HG02571 (cell line): ENCODE data around the gene NAALADL2.
"Not testable (repeated sequence)": the region's sequence is repeated elsewhere in the genome, so short reads cannot be mapped to it uniquely, and the experiment has no call there.

Source experiments
- ATAC-seq: cut with Tn5 transposase; IDR thresholded peaks from one replicate; pipeline ENCODE4 v1.9.1; 2021; ENCODE audit warnings: mild to moderate bottlenecking, moderate library complexity; ENCODE audit not compliant: unreplicated experiment

Gene NAALADL2

GRCh38 chr3:175792245-175792644 lies 933.1 kb downstream of the NAALADL2 start:
- no peak for ATAC-seq

- ATAC-seq: no peak
Measured at GRCh38 chr3:175798326-175798725, 939.2 kb downstream of the NAALADL2 start.

- no peak for ATAC-seq
Measured at GRCh38 chr3:175805825-175806224, 946.7 kb downstream of the NAALADL2 start.

- ATAC-seq: no peak
Measured at GRCh38 chr3:175807175-175807574, 948.0 kb downstream of the NAALADL2 start.

- ATAC-seq: no peak
Measured at GRCh38 chr3:175818811-175819464, 959.8 kb downstream of the NAALADL2 start.

GRCh38 chr3:175822766-175823491 lies 963.8 kb downstream of the NAALADL2 start:
- ATAC-seq: not testable (repeated sequence)

- ATAC-seq: not testable (repeated sequence)
Measured at GRCh38 chr3:175825016-175825580, 966.0 kb downstream of the NAALADL2 start.

- ATAC-seq: no peak
Measured at GRCh38 chr3:175826759-175827158, 967.6 kb downstream of the NAALADL2 start.

GRCh38 chr3:175829809-175830208 lies 970.7 kb downstream of the NAALADL2 start:
- not testable (repeated sequence) for ATAC-seq

- ATAC-seq: not testable (repeated sequence)
Measured at GRCh38 chr3:175835763-175836162, 976.6 kb downstream of the NAALADL2 start.

- no peak for ATAC-seq
Measured at GRCh38 chr3:175836617-175837016, 977.5 kb downstream of the NAALADL2 start.

- no peak for ATAC-seq
Measured at GRCh38 chr3:175837962-175838361, 978.8 kb downstream of the NAALADL2 start.

GRCh38 chr3:175839366-175840005 lies 980.4 kb downstream of the NAALADL2 start:
- no peak for ATAC-seq

GRCh38 chr3:175851541-175851940 lies 992.4 kb downstream of the NAALADL2 start:
- ATAC-seq: no peak

GRCh38 chr3:175852560-175852959 lies 993.4 kb downstream of the NAALADL2 start:
- ATAC-seq: no peak

GRCh38 chr3:175857666-175858270 lies 998.6 kb downstream of the NAALADL2 start:
- no peak for ATAC-seq
